BJ (cell line): ENCODE data around the gene PRPF38A. TPM values are rescaled to one million over a fixed set of nuclear protein-coding genes. Genes with fewer than 3 reads are reported as not detected.

Experiments used
- CTCF ChIA-PET: fragments of 350-600 bp; formaldehyde crosslinking; extraction: SDS; loops from one replicate; lab custom pipeline; 2021; ENCODE audit warnings: antibody characterized with exemption, inconsistent platforms; lab: Yijun Ruan, JAX
- POLR2A ChIA-PET: fragments of 300-600 bp; sonication (Branson Sonifier 250); formaldehyde crosslinking; extraction: SDS; loops from one replicate; lab custom pipeline; 2021; ENCODE audit warnings: antibody characterized with exemption; lab: Charles Lee
- DNase-seq: peaks from one replicate; pipeline ENCODE4 v3.0.0-alpha.2; 2011; ENCODE audit warnings: low read depth
- H3K27me3 ChIP-seq: 2 replicates; pipeline ENCODE4 v1.6.0; 2011; ENCODE audit warnings: low read length; ENCODE audit not compliant: control insufficient read depth, insufficient read depth
- H3K36me3 ChIP-seq: 2 replicates; pipeline ENCODE4 v1.5.1; 2011; ENCODE audit warnings: low read length; ENCODE audit not compliant: control insufficient read depth, insufficient read depth
- H3K4me3 ChIP-seq: 2 replicates; pipeline ENCODE4 v1.5.1; 2011; ENCODE audit warnings: low read depth, mild to moderate bottlenecking, control low read depth, low read length
- CTCF ChIP-seq: IDR thresholded peaks from 2 replicates; pipeline ENCODE4 v1.5.1; 2011; ENCODE audit warnings: low read depth, mild to moderate bottlenecking, control low read depth, inconsistent platforms, low read length, moderate library complexity; ENCODE audit not compliant: insufficient read depth
- polyA plus RNA-seq: library from polyadenylated mRNA; depleted of rRNA; stranded (reverse); fragments of >200 nt; gene quantifications from 2 replicates; pipeline ENCODE4 v1.2.3, GENCODE V29; 2011

The PRPF38A gene
- polyA plus RNA-seq, 1 experiment: 14.2 TPM

- POLR2A ChIA-PET: no interaction called here
- Histone ChIP-seq H3K36me3 (peaks cover 12% of the 10 kb centered on the region), H3K4me3 (no peak overlapping the region), H3K27me3 (no peaks in the 10 kb centered on the region)
- DNase-seq: no peak
- CTCF ChIA-PET: no interaction called here
- TF ChIP-seq CTCF: no peak
Measured at GRCh38 chr1:52435211-52435610, 30.8 kb downstream of the PRPF38A start.

- no peak for TF ChIP-seq CTCF
- POLR2A ChIA-PET: no interaction called here
- Histone ChIP-seq H3K4me3 (no peak overlapping the region), H3K27me3 (no peaks in the 10 kb centered on the region), H3K36me3 (peaks cover 13% of the 10 kb centered on the region)
- DNase-seq: no peak
- CTCF ChIA-PET: no interaction called here
Measured at GRCh38 chr1:52435650-52436049, 31.2 kb downstream of the PRPF38A start.

GRCh38 chr1:52436817-52437216 is 32.4 kb downstream of the PRPF38A start:
- POLR2A ChIA-PET: no interaction called here
- CTCF ChIA-PET: no interaction called here
- no peaks in the 10 kb centered on the region for H3K27me3 ChIP-seq
- DNase-seq: no peak
- TF ChIP-seq CTCF: no peak
- H3K36me3 ChIP-seq: peaks cover 8% of the 10 kb centered on the region
- no peak overlapping the region for H3K4me3 ChIP-seq

- DNase-seq: no peak
- Histone ChIP-seq H3K36me3 (peaks cover 4% of the 10 kb centered on the region), H3K27me3 (no peaks in the 10 kb centered on the region), H3K4me3 (no peak overlapping the region)
- CTCF ChIA-PET: no interaction called here
- POLR2A ChIA-PET: interaction anchor here (0.5 kb wide), 1 partner anchor 95 kb away, joined by 5 read pairs; no protein-coding TSS in a partner anchor
- TF ChIP-seq CTCF: no peak
Measured at GRCh38 chr1:52439976-52440375, 35.6 kb downstream of the PRPF38A start.

GRCh38 chr1:52444463-52444862 is 40.1 kb downstream of the PRPF38A start:
- no peak for DNase-seq
- CTCF ChIA-PET: no interaction called here

More at GRCh38 chr1:52444463-52444862, 40.1 kb downstream of the PRPF38A start:
- Histone ChIP-seq H3K27me3 (no peaks in the 10 kb centered on the region), H3K4me3 (no peak overlapping the region), H3K36me3 (peaks cover 3% of the 10 kb centered on the region)
- POLR2A ChIA-PET: no interaction called here
- no peak for TF ChIP-seq CTCF
